HG02884 (cell line): Measurements from ENCODE around the gene MIDN.

Experiments used
- ATAC-seq: cut with Tn5 transposase; IDR thresholded peaks from one replicate; pipeline ENCODE4 v1.9.1; 2021; ENCODE audit warnings: mild to moderate bottlenecking, moderate library complexity; ENCODE audit not compliant: unreplicated experiment

Gene MIDN

GRCh38 chr19:1220976-1221903 is 27.1 kb upstream of the MIDN start:
- ATAC-seq = no peak

GRCh38 chr19:1221904-1222255 is 26.5 kb upstream of the MIDN start:
- no peak for ATAC-seq

GRCh38 chr19:1222394-1222793 is 26.0 kb upstream of the MIDN start:
- ATAC-seq = no peak

- ATAC-seq = no peak
These were observed 25.1 kb upstream of the MIDN start for GRCh38 chr19:1223018-1223855.

- ATAC-seq = no peak
These were observed 24.1 kb upstream of the MIDN start for GRCh38 chr19:1224047-1224825.

- ATAC-seq = no peak
These were observed 23.5 kb upstream of the MIDN start for GRCh38 chr19:1224847-1225246.

GRCh38 chr19:1225440-1226226 is 22.8 kb upstream of the MIDN start:
- no peak for ATAC-seq

GRCh38 chr19:1226227-1226518 is 22.2 kb upstream of the MIDN start:
- no peak for ATAC-seq

GRCh38 chr19:1226522-1227303 is 21.7 kb upstream of the MIDN start:
- ATAC-seq = no peak

- no peak for ATAC-seq
These were observed 20.9 kb upstream of the MIDN start for GRCh38 chr19:1227304-1228054.

GRCh38 chr19:1228161-1228957 is 20.0 kb upstream of the MIDN start:
- no peak for ATAC-seq

- ATAC-seq = no peak
These were observed 19.1 kb upstream of the MIDN start for GRCh38 chr19:1229056-1229923.

GRCh38 chr19:1229924-1230782 is 18.2 kb upstream of the MIDN start:
- ATAC-seq = no peak

GRCh38 chr19:1230783-1231489 is 17.4 kb upstream of the MIDN start:
- ATAC-seq = no peak

GRCh38 chr19:1231729-1232637 is 16.4 kb upstream of the MIDN start:
- ATAC-seq = no peak
